OCI-LY7 (cell line): Measurements from ENCODE around the gene EGFL7. TPM values are rescaled to one million over a fixed set of nuclear protein-coding genes. Genes with fewer than 3 reads are reported as not detected.
"Not testable (repeated sequence)": the region's sequence is repeated elsewhere in the genome, so short reads cannot be mapped to it uniquely, and the experiment has no call there.

Experiments used
- BruUV-seq: library from RNA; stranded (reverse); fragments of 400-500 nt; replicated peaks from 2 replicates; lab custom pipeline; 2021; lab: Mats Ljungman, UMichigan
- CTCF ChIA-PET: fragments of 300-600 bp; sonication (Branson Sonifier 250); formaldehyde crosslinking; loops from one replicate; lab custom pipeline; 2022; ENCODE audit warnings: antibody characterized with exemption; ENCODE audit not compliant: unreplicated experiment; lab: Charles Lee
- POLR2A ChIA-PET: fragments of 300-600 bp; sonication (Branson Sonifier 250); formaldehyde crosslinking; loops from one replicate; lab custom pipeline; 2022; ENCODE audit warnings: antibody characterized with exemption; lab: Charles Lee
- DNase-seq: peaks from one replicate; pipeline ENCODE4 v3.0.0-alpha.2; 2015; ENCODE audit warnings: low spot score
- H2AFZ ChIP-seq: fragments of 200-600 bp; sonication (generic), shearing (Covaris generic); 2 replicates; pipeline ENCODE4 v1.6.1; 2014; ENCODE audit warnings: mild to moderate bottlenecking, antibody characterized with exemption, low read length, moderate library complexity
- H3K27ac ChIP-seq: fragments of 200-600 bp; sonication (generic); 2 replicates; pipeline ENCODE4 v1.5.1; 2014; ENCODE audit warnings: mixed run types, low read depth, mild to moderate bottlenecking, moderate library complexity, low read length, inconsistent platforms; ENCODE audit not compliant: poor library complexity, severe bottlenecking
- H3K36me3 ChIP-seq: fragments of 200-600 bp; sonication (generic); 2 replicates; pipeline ENCODE4 v1.6.1; 2014; ENCODE audit warnings: mild to moderate bottlenecking, antibody characterized with exemption, low read length, moderate library complexity, mixed read lengths; ENCODE audit not compliant: insufficient read depth
- H3K4me1 ChIP-seq: fragments of 200-600 bp; sonication (generic); 2 replicates; pipeline ENCODE4 v1.5.1; 2014; ENCODE audit warnings: mild to moderate bottlenecking, low read length; ENCODE audit not compliant: insufficient read depth, poor library complexity, severe bottlenecking
- H3K4me2 ChIP-seq: fragments of 200-600 bp; sonication (generic); 2 replicates; pipeline ENCODE4 v1.6.1; 2014; ENCODE audit warnings: mild to moderate bottlenecking, low read length
- H3K4me3 ChIP-seq: fragments of 200-600 bp; sonication (generic); 2 replicates; pipeline ENCODE4 v1.5.1; 2014; ENCODE audit warnings: mild to moderate bottlenecking, low read depth, low read length; ENCODE audit not compliant: poor library complexity, severe bottlenecking
- H3K79me2 ChIP-seq: fragments of 200-600 bp; sonication (generic); 2 replicates; pipeline ENCODE4 v1.6.1; 2016; ENCODE audit warnings: low read depth, mild to moderate bottlenecking, low read length, moderate library complexity, mixed read lengths; ENCODE audit not compliant: insufficient read depth
- H3K9me2 ChIP-seq: fragments of 200-600 bp; sonication (generic); 2 replicates; pipeline ENCODE4 v1.6.1; 2016; ENCODE audit warnings: mild to moderate bottlenecking, low read length, mixed read lengths; ENCODE audit not compliant: insufficient read depth
- H3K9me3 ChIP-seq: fragments of 200-600 bp; sonication (generic); 2 replicates; pipeline ENCODE4 v1.6.1; 2014; ENCODE audit warnings: mild to moderate bottlenecking, mixed run types, low read length, mixed read lengths
- H4K20me1 ChIP-seq: fragments of 200-600 bp; sonication (generic); 2 replicates; pipeline ENCODE4 v1.6.1; 2014; ENCODE audit warnings: mild to moderate bottlenecking, antibody characterized with exemption, low read length, moderate library complexity, mixed read lengths; ENCODE audit not compliant: insufficient read depth
- EZH2phosphoT487 ChIP-seq: fragments of 200-600 bp; sonication (generic); IDR thresholded peaks from 2 replicates; pipeline ENCODE4 v1.6.1; 2018; ENCODE audit warnings: low read depth, borderline replicate concordance, mild to moderate bottlenecking, mixed run types, antibody characterized with exemption, low read length, moderate library complexity, mixed read lengths
- intact Hi-C: fragments of 100-400 bp; cut with micrococcal nuclease; formaldehyde crosslinking; loops from one replicate; pipeline ENCODE4 v1.10.0; 2022; ENCODE audit not compliant: unreplicated experiment
- total RNA-seq, 2 experiments: library from RNA; depleted of rRNA in 1 of 2; stranded (reverse); fragments of >200 nt in 1 of 2; shearing (Covaris generic) in 1 of 2; gene quantifications; 2 replicates each; pipeline ENCODE4 v1.2.3, GENCODE V29; 2014 to 2022
- TF ChIP-seq, protein P1 (sequence below): fragments of 200-600 bp; sonication (generic); conservative IDR thresholded peaks from 2 replicates; pipeline ENCODE4 v1.5.1; 2014; ENCODE audit warnings: mild to moderate bottlenecking, antibody characterized with exemption, low read length, moderate library complexity, mixed read lengths

Gene EGFL7
- total RNA-seq, 2 experiments from 2014 or later, result not detected

- no peak overlapping the region for H3K27ac ChIP-seq
- H3K9me2 ChIP-seq, result no peaks in the 10 kb centered on the region
- H4K20me1 ChIP-seq, result no peaks in the 10 kb centered on the region
- H3K79me2 ChIP-seq, result no peaks in the 10 kb centered on the region
- no peaks in the 10 kb centered on the region for H3K9me3 ChIP-seq
- intact Hi-C loops, result no loop called here
- H3K36me3 ChIP-seq, result no peaks in the 10 kb centered on the region
- ChIA-PET POLR2A (no interaction called here), CTCF (no interaction called here)
- DNase-seq, result no peak
- no peak overlapping the region for H2AFZ ChIP-seq
- no peak overlapping the region for H3K4me3 ChIP-seq
- H3K4me2 ChIP-seq, result no peak overlapping the region
- peaks cover 8% of the 10 kb centered on the region for H3K4me1 ChIP-seq
- no TSS peak for BruUV-seq
- TF ChIP-seq, protein P1, sequence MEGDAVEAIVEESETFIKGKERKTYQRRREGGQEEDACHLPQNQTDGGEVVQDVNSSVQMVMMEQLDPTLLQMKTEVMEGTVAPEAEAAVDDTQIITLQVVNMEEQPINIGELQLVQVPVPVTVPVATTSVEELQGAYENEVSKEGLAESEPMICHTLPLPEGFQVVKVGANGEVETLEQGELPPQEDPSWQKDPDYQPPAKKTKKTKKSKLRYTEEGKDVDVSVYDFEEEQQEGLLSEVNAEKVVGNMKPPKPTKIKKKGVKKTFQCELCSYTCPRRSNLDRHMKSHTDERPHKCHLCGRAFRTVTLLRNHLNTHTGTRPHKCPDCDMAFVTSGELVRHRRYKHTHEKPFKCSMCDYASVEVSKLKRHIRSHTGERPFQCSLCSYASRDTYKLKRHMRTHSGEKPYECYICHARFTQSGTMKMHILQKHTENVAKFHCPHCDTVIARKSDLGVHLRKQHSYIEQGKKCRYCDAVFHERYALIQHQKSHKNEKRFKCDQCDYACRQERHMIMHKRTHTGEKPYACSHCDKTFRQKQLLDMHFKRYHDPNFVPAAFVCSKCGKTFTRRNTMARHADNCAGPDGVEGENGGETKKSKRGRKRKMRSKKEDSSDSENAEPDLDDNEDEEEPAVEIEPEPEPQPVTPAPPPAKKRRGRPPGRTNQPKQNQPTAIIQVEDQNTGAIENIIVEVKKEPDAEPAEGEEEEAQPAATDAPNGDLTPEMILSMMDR, result no peak
- TF ChIP-seq EZH2phosphoT487, result no peak
These were observed 38.9 kb downstream of the EGFL7 start for GRCh38 chr9:136701668-136702053.

- intact Hi-C loops, result no loop called here
- no peaks in the 10 kb centered on the region for H3K9me3 ChIP-seq
- no peak overlapping the region for H2AFZ ChIP-seq
- no TSS peak for BruUV-seq
- peaks cover 8% of the 10 kb centered on the region for H3K4me1 ChIP-seq
- no peak overlapping the region for H3K4me2 ChIP-seq
- H3K79me2 ChIP-seq, result no peaks in the 10 kb centered on the region
- H3K4me3 ChIP-seq, result no peak overlapping the region
- TF ChIP-seq, protein P1, result no peak
- TF ChIP-seq EZH2phosphoT487, result no peak
- no peaks in the 10 kb centered on the region for H3K36me3 ChIP-seq
- no peaks in the 10 kb centered on the region for H3K9me2 ChIP-seq
- DNase-seq, result no peak
- H3K27ac ChIP-seq, result no peak overlapping the region
- CTCF ChIA-PET, result no interaction called here
- POLR2A ChIA-PET, result interaction anchor here (0.6 kb wide), 1 partner anchor 307 kb away, joined by 3 read pairs; no protein-coding TSS in a partner anchor
- H4K20me1 ChIP-seq, result no peaks in the 10 kb centered on the region
These were observed 40.7 kb downstream of the EGFL7 start for GRCh38 chr9:136703276-136703860.

DNA sequence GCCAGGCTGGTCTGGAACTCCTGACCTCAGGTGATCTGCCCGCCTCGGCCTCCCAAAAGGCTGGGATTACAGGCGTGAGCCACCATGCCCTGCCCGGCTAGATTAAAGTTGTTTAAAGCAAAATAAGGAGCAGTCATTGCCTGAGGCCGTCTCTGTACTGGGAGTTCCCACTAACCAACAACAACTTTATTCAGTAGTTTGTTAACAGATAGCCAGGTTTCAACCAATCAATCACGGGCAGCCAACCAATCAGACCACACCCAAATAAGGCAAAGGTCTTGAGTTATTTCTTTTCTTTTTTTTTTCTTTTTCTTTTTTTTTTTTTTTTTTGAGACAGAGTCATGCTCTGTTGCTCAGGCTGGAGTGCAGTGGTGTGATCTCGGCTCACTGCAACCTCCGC lies 42.0 kb downstream of the EGFL7 start:
- H3K79me2 ChIP-seq, H4K20me1 ChIP-seq, H3K9me3 ChIP-seq, H3K4me3 ChIP-seq, H3K9me2 ChIP-seq, POLR2A ChIA-PET, H3K36me3 ChIP-seq, CTCF ChIA-PET, intact Hi-C loops, H3K4me1 ChIP-seq, H3K4me2 ChIP-seq, BruUV-seq, H2AFZ ChIP-seq, H3K27ac ChIP-seq, DNase-seq: not testable (repeated sequence)
